Esophagus squamous epithelium (tissue), 5 donors: ENCODE results near the gene POLR1G. TPM values are rescaled to one million over a fixed set of nuclear protein-coding genes. Genes with fewer than 3 reads are reported as not detected.
A peak's percentile ranks its signal among the peaks of the same experiment; 100 is the strongest.

Source experiments
- DNase-seq: peaks from one replicate; lab custom pipeline; 2025; lab: John Stamatoyannopoulos, UW
- H3K27ac ChIP-seq, 4 donors: fragments of 200-600 bp; sonication (generic); one replicate each; pipeline ENCODE4 v1.5.1; 2016 to 2019; ENCODE audit warnings: mild to moderate bottlenecking in 1 of 4
- H3K27me3 ChIP-seq, 4 donors: fragments of 200-600 bp; sonication (generic); 1 replicate in 3 of 4; 2 replicates in 1 of 4; pipeline versions ENCODE4 v1.5.1 to v1.6.0; 2017 to 2021; ENCODE audit warnings: antibody characterized with exemption in 1 of 4
- H3K36me3 ChIP-seq, 3 donors: fragments of 200-600 bp; sonication (generic); one replicate each; pipeline ENCODE4 v1.5.1; 2016 to 2019
- H3K4me1 ChIP-seq, 3 donors: fragments of 200-600 bp; sonication (generic); one replicate each; pipeline ENCODE4 v1.5.1; 2017 to 2019
- H3K4me3 ChIP-seq, 4 donors: fragments of 200-600 bp; sonication (generic); 1 replicate in 3 of 4; 2 replicates in 1 of 4; pipeline ENCODE4 v1.5.1; 2016 to 2019; ENCODE audit warnings: mild to moderate bottlenecking in 2 of 4, moderate library complexity in 1 of 4
- H3K9me3 ChIP-seq, 3 donors: fragments of 200-600 bp; sonication (generic); one replicate each; pipeline ENCODE4 v1.5.1; 2016 to 2019
- POLR2A ChIP-seq, 4 donors: fragments of 450-650 bp; IDR thresholded peaks; one replicate each; pipeline ENCODE4 v1.6.1; 2017; ENCODE audit warnings: antibody characterized with exemption in 4 of 4, mild to moderate bottlenecking in 4 of 4, moderate library complexity in 3 of 4
- WGBS, 2 donors: methylation state at CpG; one replicate each; pipeline ENCODE4 v1.1.5; 2018; 5-methylcytosine and 5-hydroxymethylcytosine counted together
- intact Hi-C: fragments of 100-400 bp; cut with DNase I; formaldehyde crosslinking; loops from one replicate; pipeline ENCODE4 v1.15.0; 2022
- total RNA-seq, 4 donors: library from RNA; depleted of rRNA; stranded (reverse); fragments of >200 nt; gene quantifications; one replicate each; pipeline ENCODE4 v1.1.0, GENCODE V29; 2016
- TF ChIP-seq, protein P1 (sequence below), 6 experiments: fragments of 450-650 bp in 4 of 6; fragments of 200-600 bp in 2 of 6; sonication (generic) in 2 of 6; IDR thresholded peaks; one replicate each; pipeline ENCODE4 v1.5.1; 2016 to 2019; ENCODE audit warnings: antibody characterized with exemption in 6 of 6, mild to moderate bottlenecking in 4 of 6, moderate library complexity in 4 of 6
- donor health status: DM: yes; HTN: yes; CAD: no.

Gene POLR1G, protein sequence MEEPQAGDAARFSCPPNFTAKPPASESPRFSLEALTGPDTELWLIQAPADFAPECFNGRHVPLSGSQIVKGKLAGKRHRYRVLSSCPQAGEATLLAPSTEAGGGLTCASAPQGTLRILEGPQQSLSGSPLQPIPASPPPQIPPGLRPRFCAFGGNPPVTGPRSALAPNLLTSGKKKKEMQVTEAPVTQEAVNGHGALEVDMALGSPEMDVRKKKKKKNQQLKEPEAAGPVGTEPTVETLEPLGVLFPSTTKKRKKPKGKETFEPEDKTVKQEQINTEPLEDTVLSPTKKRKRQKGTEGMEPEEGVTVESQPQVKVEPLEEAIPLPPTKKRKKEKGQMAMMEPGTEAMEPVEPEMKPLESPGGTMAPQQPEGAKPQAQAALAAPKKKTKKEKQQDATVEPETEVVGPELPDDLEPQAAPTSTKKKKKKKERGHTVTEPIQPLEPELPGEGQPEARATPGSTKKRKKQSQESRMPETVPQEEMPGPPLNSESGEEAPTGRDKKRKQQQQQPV
- 10 to 100 TPM in 1 of 4 donors, 1 to 10 TPM in 3; 7.3 to 12.4 (median 9.8) TPM for total RNA-seq

DNA sequence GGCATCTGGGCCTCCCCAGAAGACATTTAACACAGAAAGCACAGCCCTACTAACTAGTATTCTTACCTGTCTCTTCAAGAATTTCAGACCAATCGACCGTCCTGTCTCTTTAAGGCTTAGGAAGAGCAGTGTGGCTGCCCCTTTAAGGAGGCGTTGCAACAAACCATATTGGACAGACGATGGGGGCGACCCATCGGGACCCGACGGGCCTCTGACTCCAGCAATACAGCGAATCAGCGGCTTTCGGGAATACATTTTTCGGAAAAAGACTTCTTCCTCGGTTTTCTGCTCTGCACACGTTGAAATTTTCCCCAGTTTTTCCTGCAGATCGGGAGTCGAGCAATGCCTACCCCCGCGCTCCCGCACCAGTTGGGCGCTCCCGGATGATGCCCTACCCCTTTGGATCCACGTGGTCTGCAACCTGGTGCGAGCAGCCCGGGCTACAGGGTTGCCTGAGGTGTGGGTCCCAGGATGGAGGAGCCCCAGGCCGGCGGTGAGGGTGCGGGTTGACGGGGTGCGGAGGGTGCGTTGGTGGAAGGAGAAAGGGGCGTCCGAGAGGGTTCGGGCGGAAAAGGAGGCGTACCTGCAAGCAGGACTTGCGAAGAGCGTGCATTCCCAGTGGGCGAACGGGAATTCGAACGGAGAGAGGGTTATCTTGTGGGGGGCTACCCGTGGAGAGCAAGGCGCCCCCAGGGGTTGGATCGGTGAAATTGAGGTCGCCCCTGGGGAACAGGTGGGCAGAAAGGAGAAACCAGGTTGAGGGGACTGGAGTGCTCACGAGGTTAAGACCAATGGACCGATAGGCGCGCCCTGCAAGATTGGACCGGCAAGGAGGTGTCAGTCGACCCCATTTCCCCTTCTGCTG, at the start of gene POLR1G:
POLR1G (plus strand) TSS at position 419 of the 865 bp plus-strand sequence; CDS start at position 472, 53 bp downstream.
- H3K4me3 ChIP-seq: peak within 1 kb of the TSS; percentile 56 to 81 (median 69)
- WGBS, 2 donors: 0 to 1% methylated on average over 35 to 45 of the region's 51 CpGs
- H3K9me3 ChIP-seq: no peaks in the 10 kb centered on the region
- H3K36me3 ChIP-seq: peaks cover 0 to 31% (median 0%) of the 10 kb centered on the region in 3 donors
- peak in 1 of 4 donors; percentile 24 for TF ChIP-seq POLR2A (IDR thresholded peaks at IDR 0.05)
- TF ChIP-seq, protein P1, sequence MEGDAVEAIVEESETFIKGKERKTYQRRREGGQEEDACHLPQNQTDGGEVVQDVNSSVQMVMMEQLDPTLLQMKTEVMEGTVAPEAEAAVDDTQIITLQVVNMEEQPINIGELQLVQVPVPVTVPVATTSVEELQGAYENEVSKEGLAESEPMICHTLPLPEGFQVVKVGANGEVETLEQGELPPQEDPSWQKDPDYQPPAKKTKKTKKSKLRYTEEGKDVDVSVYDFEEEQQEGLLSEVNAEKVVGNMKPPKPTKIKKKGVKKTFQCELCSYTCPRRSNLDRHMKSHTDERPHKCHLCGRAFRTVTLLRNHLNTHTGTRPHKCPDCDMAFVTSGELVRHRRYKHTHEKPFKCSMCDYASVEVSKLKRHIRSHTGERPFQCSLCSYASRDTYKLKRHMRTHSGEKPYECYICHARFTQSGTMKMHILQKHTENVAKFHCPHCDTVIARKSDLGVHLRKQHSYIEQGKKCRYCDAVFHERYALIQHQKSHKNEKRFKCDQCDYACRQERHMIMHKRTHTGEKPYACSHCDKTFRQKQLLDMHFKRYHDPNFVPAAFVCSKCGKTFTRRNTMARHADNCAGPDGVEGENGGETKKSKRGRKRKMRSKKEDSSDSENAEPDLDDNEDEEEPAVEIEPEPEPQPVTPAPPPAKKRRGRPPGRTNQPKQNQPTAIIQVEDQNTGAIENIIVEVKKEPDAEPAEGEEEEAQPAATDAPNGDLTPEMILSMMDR (IDR thresholded peaks at IDR 0.05): peak in 2 of 6 experiments; percentile 9 to 49
- intact Hi-C loops: no loop called here
- peak within 1 kb of the TSS; percentile 91 to 100 (median 94) for H3K27ac ChIP-seq
- no peak for DNase-seq
- H3K4me1 ChIP-seq: peaks cover 12 to 66% (median 14%) of the 10 kb centered on the region in 3 donors
- H3K27me3 ChIP-seq: peaks cover 0 to 29% (median 2%) of the 10 kb centered on the region in 4 donors

DNA sequence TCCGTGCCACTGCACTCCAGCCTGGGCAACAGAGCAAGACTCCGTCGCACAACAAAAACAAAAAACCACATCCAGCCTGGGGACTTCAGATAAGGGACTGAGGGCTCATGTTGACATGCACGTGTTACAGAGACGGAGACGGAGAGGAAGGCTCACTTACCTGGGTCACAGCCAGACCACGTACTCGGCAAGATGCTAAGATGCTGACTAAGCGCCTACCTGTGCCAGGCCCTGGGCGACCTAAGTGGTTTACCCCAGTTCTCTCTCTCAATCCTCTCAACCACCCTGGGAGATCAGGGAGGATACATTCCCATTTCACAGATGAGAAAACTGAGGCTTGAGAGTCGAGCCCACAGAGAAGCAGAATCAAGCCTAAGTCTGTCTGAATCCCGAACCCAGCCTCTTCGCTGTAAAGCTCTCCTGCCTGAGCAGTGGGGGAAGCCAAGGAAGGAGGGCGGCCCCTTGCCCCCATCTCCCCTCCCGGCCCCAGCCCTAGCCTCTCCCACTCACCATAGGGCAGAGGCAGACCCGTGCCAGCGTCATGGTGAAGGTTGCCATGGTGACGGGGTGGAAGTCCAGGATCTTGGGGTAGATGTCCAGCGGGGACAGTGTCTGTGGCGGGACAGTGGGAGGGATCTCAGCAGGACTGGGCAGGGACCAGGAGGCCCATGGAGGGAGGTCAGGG, 49.5 kb upstream of the POLR1G start:
- Histone ChIP-seq H3K27ac (no peak overlapping the region), H3K27me3 (no peaks in the 10 kb centered on the region), H3K4me1 (no peaks in the 10 kb centered on the region), H3K4me3 (no peak overlapping the region), H3K9me3 (no peaks in the 10 kb centered on the region), H3K36me3 (peaks cover 4 to 91% (median 13%) of the 10 kb centered on the region in 3 donors)
- TF ChIP-seq, protein P1 (IDR thresholded peaks at IDR 0.05): no peak
- no peak for TF ChIP-seq POLR2A (IDR thresholded peaks at IDR 0.05)
- no peak for DNase-seq
- intact Hi-C loops: no loop called here
- 75 to 83% methylated on average over 12 to 14 of the region's 20 CpGs for WGBS, 2 donors

DNA sequence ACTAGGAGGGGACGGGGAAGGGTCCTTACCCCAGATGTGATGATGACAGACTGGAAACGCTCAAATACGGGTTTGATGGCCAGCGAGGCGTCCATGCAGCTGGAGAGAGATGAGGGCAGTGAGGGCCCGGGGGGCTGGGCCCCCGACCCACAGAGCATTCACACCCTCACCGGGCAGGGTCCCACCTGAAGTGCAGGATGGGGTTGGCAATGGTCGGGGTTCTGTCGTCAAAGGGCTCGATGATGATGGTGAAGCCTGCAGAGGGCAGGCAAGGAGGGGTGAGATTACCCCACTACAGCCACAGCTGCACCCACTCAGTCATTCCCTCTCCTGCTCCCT, 49.0 kb upstream of the POLR1G start:
- Histone ChIP-seq H3K27me3 (no peaks in the 10 kb centered on the region), H3K27ac (no peak overlapping the region), H3K9me3 (no peaks in the 10 kb centered on the region), H3K36me3 (peaks cover 4 to 91% (median 8%) of the 10 kb centered on the region in 3 donors), H3K4me1 (no peaks in the 10 kb centered on the region), H3K4me3 (no peak overlapping the region)
- intact Hi-C loops: no loop called here
- TF ChIP-seq, protein P1 (IDR thresholded peaks at IDR 0.05): no peak
- TF ChIP-seq POLR2A (IDR thresholded peaks at IDR 0.05): no peak
- DNase-seq: no peak
- WGBS, 2 donors: 80 to 87% methylated on average over 3 to 5 of the region's 11 CpGs

DNA sequence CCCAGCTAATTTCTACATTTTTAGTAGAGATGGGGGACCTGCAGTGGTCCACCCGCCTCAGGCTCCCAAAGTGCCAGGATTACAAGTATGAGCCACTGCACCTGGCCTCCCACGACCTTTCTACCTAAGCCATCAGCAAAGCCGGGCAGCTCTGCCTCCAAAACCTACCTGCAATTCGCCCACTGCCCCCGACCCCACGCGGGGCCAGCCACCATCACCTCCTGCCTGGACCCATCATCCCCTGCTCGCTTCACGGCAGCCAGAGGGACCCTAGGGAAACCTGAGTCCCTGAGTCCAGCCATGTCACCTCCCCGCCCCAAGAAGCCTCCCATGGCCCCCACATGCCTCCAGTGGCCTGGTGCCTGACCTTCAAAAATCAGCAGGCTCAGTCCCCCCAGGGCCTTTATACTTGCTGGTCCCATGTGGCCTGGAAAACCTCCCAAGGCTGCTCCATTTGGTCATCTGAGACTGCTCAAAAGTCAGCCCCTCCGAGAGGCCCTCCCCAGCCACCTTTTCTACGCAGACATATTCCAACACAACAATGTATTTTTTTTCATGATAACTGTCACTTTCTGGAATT, 48.1 kb upstream of the POLR1G start:
- Histone ChIP-seq H3K36me3 (peaks cover 4 to 91% (median 7%) of the 10 kb centered on the region in 3 donors), H3K27ac (no peak overlapping the region), H3K9me3 (no peaks in the 10 kb centered on the region), H3K4me3 (no peak overlapping the region), H3K27me3 (no peaks in the 10 kb centered on the region), H3K4me1 (no peaks in the 10 kb centered on the region)
- no peak for DNase-seq
- no peak for TF ChIP-seq POLR2A (IDR thresholded peaks at IDR 0.05)
- TF ChIP-seq, protein P1 (IDR thresholded peaks at IDR 0.05): no peak
- intact Hi-C loops: no loop called here
- 93 to 96% methylated on average over 10 to 11 of the region's 12 CpGs for WGBS, 2 donors
